Measurements from ENCODE around the gene NQO1.
"Not testable (repeated sequence)": the region's sequence is repeated elsewhere in the genome, so short reads cannot be mapped to it uniquely, and the experiment has no call there.

The NQO1 gene

GRCh38 chr16:69726313-69727060 lies at the start of gene NQO1:
NQO1 (minus strand) TSS chr16:69726560; CDS start chr16:69726439, 121 bp downstream.
- H3K4me3 ChIP-seq (ENCODE audit: low read depth, low read length) = peak within 1 kb of the TSS; percentile 70

DNA sequence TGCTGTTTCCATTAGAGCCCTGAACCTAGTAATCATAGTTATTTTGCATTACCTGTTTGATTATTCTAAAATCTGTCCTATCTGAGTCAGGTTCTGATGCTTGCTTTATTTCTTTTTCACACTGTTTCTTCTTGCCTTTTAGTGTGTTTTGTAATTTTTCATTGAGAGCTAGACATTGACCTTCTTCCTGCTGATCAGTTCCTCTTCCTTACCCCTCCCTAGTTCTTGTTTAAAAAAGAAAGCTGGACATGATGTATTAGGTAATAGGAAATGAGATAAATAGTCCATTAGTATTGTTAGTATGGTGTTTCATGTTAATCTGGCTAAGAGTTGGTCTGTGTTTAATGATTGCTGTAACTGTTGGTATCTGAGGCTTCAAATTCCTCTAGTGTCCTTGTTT lies 49.2 kb upstream of the NQO1 start:
- H3K4me3 ChIP-seq (ENCODE audit: low read depth, low read length) = no peak overlapping the region

- no peak overlapping the region for H3K4me3 ChIP-seq (ENCODE audit: low read depth, low read length)
These were observed 47.0 kb upstream of the NQO1 start for GRCh38 chr16:69773260-69773947.

DNA sequence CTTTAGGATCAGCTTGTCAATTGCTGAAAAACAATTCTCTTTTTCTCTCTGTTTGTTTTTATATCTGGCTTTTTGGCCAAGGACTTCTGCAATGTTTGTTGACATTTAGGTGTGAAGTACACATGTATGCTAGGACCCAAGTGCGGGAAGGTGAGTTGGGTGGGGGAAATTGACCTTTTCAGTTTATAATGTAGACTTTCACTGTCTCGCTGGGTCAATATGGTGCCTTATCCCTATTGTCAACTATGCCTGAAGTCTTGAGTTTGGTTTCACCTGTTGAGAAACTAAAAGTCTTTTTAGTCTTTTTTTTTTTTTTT lies 45.2 kb upstream of the NQO1 start:
- H3K4me3 ChIP-seq (ENCODE audit: low read depth, low read length) = no peak overlapping the region

DNA sequence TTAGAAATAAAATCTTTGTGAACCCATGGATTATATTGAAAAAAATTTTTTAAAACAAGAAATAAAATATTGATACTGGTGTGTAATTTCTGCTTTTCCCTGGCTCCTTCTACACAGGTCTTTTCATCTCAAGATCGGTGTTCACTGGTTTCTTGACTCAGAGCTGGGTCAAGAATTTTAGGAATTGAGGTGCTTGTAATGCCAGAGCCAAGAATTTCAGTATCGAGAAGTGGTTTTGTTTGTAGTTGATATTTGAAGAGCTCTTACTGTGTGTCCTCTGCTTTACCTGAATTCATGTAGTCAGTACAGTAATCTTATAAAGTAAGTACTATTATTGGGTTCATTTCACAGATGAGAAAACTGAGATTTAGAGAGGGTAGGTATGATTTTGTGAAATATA lies 43.0 kb upstream of the NQO1 start:
- no peak overlapping the region for H3K4me3 ChIP-seq (ENCODE audit: low read depth, low read length)

DNA sequence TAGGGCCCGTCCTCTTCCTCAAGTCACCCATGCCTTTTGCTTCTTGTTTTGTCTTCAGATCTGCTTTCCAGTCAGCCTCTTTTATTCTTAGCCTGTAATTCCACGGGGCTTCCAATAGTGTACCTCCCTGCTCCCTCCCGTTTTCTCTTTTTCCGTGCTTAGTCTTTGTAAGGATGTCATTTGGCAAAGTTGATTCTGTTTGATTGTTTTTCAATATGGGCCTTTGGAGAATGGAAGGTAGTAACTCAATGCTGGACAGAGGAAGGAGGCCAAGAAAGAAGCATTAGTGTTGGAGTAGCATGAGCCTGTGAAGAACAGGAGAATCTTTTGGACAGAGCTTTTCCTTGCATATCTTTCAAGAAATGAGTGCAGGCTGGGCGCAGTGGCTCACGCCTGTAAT lies 42.3 kb upstream of the NQO1 start:
- no peak overlapping the region for H3K4me3 ChIP-seq (ENCODE audit: low read depth, low read length)

DNA sequence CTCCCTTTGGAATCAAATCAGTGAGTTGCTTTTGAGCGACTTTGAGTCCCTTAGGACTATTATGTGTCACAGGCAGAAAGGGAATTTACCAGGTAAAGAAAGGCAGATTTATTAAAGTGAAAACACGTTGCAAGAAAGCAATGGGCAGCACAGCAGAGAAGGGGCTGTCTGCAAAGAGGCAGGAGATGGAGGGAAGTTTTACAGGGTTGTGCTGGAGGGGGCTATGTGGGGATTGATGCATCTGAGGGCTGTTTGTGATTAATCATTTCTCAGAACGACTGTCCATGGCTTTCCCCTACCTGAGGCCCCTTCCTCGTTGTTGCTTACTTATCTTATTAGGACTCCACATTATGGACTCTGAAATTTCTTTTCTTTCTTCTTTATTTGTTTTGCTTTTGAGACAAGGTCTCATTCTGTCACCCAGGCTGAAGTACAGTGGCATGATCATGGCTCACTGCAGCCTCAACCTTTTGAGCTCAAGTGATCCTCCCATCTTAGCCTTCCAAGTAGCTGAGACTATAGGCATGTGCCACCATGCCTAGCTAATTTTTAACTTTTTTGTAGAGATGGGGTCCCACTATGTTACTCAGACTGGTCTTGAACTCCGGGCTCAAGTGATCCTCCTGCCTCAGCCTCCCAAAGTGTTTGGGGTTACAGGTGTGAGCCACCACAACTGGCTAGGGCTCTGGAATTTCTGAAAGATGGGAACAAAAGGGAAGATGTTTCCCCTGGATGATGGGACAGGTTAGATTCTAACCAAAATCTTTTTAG lies 41.3 kb upstream of the NQO1 start:
- H3K4me3 ChIP-seq (ENCODE audit: low read depth, low read length) = no peak overlapping the region

- no peak overlapping the region for H3K4me3 ChIP-seq (ENCODE audit: low read depth, low read length)
These were observed 37.2 kb upstream of the NQO1 start for GRCh38 chr16:69763599-69763942.

DNA sequence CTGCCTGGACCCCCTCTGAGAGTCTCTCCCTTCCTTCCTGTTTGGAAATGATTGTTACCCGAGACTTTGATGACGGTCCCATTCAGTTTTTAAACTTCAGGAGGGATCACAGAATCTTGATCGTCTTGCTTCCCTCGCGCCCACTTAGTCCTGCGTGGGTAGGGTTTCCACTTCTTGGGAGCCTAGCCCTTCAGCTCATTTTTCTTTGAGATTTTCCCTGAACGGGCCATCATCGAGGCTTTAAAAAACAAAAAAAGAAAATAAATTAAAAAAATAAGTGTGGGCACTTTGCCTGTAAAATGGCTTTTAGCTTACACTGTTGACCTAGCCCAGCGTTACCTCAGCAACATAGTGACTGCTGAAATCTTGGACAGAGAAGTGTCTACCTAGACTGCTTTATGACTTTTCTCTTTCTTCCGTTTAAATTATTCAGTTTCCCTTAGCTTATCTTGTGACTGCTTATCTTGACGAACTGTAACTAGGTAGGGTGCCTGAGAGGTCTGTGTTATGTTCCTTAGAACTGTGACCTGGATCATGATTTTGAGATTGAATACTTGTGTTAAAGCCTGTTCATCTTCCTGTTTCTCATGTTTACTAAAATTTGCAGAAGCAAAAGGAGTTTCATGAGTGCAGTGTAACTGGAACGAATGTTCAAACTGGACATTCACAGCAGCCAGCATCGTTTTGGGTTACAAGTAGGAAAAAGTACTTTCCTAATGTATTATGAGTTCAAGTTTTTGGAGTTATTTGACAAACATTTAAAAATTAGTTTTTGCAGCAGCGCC lies 36.6 kb upstream of the NQO1 start:
- H3K4me3 ChIP-seq (ENCODE audit: low read depth, low read length) = peak overlapping the region; percentile 82

DNA sequence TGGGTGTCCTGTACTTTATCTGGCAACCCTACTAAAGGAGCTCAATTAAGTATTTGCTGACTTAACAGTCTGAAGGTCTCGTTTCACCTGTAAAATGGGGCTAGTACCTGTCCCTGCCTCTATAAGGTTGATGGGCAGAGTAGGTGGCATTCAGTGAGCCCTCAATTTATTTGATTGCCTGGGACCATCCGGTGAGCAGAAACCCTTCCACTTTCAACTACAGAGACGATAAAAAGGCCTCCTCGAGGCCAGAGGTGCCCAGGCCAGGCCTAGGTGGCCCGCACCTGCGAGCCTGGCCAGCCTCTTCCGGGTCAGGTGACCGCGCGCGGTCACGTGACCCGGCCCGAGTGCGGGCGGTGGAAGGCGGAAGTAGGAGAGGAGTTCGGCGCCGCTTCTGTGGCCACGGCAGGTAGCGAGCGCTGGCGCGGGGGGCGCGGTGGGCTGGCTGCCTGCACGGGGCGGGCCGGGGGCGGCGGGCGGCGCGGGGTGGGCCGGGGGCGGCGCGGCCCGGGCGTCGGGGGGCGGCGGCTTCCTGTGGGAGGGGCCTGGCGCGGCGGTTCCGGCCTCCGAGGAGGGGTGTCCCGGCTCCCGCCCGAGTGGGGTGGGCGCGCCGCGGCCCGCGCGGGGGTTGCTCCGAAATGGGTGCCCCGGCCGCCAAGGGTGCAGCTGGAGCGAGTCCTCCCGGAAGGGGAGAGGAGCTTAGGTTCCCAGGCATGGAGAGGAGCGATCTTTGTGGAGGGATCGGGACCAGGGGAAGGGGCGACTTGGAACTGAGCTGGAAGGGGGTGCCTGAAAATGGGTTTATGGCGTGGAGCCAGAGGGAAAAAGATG lies 35.8 kb upstream of the NQO1 start, which contains the start of gene WWP2:
Gene WWP2, plus strand, starts transcription at position 350 of the 831 bp plus-strand sequence. CDS start 24,679 bp downstream, outside the sequence.
- peak within 1 kb of the TSS; percentile 82 for H3K4me3 ChIP-seq (ENCODE audit: low read depth, low read length)

DNA sequence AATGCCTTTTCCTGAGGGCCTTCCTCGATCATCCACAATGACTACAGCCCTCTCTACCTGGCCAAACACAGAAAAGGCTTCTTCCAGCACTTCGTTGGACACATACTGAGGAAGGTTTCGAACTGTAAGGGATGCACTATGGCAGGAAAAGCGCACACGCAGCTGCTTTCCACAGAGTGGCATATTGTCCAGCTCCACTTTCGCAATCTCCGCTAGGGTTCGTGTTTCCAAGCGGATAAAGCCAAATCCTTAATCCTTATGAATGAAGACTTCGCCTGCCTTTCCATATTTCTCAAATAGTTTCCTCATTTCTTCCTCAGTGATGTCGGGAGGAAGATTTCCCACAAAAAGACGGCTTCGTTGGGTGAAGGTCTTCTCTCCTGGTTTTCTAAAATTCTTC lies 31.0 kb upstream of the NQO1 start:
- not testable (repeated sequence) for H3K4me3 ChIP-seq (ENCODE audit: low read depth, low read length)

GRCh38 chr16:69756705-69757104 lies 30.3 kb upstream of the NQO1 start:
- H3K4me3 ChIP-seq (ENCODE audit: low read depth, low read length) = no peak overlapping the region

DNA sequence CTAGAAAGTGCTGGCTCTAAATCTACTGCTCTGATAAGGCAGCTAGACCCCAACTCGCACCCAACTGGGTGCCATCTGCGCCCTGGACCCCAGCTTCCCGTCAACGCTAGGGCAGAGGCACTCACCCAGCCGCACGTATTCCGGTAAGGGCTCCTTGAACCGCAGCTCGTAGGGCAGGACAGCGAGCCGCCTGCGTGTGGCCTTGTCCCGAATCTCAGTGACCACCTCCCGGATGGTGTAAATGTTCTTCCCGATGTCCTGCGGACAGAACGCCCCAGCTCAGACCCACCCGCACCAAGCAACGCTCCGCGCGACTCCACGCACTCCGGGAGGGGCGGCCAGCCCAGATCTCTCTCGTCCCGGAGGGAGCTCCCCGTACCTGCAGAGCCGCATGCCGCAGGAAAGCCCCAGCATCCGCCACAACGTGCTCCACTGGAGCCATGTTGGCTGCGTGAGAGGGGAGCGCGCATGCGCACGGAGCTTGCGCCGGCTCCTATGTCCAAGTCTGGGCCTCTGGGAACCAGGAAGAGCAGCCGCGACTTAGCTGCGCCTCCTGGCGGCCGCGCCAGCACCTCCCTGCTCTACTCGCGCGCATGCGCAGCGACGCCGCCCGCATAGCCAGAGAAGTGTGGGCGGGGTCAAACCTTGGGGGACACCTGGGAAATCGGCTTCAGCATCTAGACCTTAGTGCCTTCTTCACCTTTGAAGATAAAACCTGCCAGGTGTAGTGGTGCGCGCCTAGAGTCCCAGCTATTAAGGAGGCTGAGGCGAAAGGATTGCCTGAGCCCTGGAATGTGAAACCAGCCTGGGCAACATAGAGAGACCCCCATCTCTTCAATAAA lies 28.3 kb upstream of the NQO1 start, which contains the start of gene NOB1:
Gene NOB1, minus strand, starts transcription at position 458 of the 842 bp plus-strand sequence. Its CDS starts 16 bp downstream, at position 442.
- H3K4me3 ChIP-seq (ENCODE audit: low read depth, low read length) = peak within 1 kb of the TSS; percentile 90

DNA sequence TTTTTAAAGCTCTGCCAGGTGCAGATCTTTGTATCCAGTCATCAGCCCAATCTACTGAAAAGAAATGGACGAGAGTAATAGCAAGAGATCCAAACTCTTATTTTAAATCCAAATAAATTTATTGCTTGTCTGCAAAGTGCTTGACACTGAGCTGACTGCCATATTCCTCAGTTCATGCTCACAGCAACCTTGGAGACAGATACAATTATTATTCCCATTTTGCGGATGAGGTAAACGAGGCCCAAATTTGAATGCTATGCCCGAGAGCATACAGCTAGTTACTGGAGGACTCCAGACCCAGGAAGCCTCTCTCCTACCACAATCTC lies 27.7 kb upstream of the NQO1 start:
- H3K4me3 ChIP-seq (ENCODE audit: low read depth, low read length) = peak overlapping the region; percentile 90

DNA sequence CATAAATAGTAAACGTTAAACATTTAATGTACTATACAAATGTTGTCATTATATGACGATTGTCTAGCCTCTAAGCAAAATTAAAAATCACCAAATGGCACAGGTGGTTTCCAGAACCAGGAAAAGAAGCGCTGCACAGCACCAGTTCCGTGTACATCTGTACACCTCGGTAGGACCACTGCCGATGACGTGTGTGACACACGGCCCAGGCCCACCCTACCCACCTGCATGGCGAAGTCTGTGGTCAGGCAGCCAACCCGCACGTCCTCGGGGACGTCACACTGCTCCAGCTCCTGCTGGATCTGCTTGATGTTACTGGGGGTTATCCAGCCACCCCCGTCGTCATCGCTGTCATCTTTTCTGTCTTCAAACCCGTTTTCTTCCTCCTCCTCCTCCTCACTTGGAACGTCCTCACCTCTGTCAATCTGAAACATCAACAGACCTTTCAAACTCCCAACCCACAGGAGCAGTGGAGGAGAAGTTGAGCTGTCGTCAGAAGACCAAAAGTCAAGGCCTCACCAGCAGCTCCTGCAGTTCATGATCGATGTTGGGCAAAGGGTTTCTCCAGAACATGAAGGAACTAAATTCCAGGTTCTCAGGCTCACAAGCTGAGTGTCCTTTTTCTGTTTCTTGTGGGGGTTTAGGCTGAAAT lies 22.5 kb upstream of the NQO1 start:
- no peak overlapping the region for H3K4me3 ChIP-seq (ENCODE audit: low read depth, low read length)

DNA sequence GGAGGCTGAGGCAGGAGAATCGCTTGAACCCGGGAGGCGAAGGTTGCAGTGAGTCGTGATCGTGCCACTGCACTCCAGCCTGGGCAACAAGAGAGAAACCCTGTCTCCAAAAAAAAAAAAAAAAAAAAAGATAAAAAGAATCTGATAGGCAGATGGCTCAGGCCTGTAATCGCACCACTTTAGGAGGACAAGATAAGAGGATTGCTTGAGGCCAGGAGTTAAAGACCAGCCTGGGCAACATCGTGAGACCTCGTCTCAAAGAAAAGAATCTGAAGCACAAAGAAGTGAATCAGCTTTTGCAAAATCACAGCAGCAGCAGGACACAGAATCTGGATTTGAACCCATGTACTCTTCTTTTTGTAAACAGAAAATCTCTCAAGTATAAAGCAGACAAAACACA lies 20.8 kb upstream of the NQO1 start:
- H3K4me3 ChIP-seq (ENCODE audit: low read depth, low read length) = no peak overlapping the region

DNA sequence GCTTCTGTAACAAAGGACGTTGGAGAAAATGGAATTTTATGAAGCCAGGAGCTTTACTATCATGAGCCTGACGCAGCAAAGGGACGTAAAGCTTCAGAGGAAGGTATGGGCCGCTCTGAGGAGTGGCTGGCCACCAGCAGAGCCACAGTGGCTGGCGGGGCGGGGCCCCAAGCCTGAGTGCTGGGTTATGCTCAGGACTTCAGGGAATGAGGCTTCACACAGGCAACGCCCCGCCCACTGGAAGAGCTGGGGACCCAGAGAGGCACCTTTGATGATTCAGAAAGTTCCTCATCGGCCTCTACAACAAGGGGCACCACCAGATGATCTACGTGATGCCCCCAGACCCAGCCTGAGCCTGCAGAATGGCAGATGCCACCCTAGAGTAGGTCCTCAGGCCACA lies 19.6 kb upstream of the NQO1 start:
- no peak overlapping the region for H3K4me3 ChIP-seq (ENCODE audit: low read depth, low read length)

DNA sequence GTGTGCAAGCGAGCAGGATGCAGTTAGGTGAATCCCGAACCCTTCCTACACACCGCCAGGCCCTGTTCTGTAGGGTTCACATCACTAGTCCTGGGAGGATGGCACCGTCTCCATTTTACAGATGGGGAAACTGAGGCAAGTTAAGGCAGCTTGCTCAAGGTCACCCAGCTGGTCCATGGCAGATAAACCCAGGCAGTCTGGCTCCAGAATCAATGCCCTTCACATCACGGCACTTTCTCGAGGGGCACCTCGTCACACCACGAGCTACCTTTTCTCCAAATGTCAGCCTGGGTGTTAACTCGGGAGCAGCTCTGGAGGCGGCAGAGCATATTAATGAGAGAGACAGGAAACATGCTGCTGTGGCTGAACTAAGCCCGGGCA lies 18.9 kb upstream of the NQO1 start:
- no peak overlapping the region for H3K4me3 ChIP-seq (ENCODE audit: low read depth, low read length)

Measured in iPS-11a (cell line).